Body of pancreas (tissue), 4 donors: Measurements from ENCODE around the gene RET. TPM values are rescaled to one million over a fixed set of nuclear protein-coding genes. Genes with fewer than 3 reads are reported as not detected.

Source experiments
- ATAC-seq: fragments of 150-250 bp; one replicate; pipeline ENCODE4 v1.9.1; 2016
- DNase-seq, 4 donors: peaks; one replicate each; pipeline ENCODE4 v3.0.0-alpha.2; 2019
- H3K27ac ChIP-seq, 4 donors: fragments of 200-600 bp; sonication (generic); 1 replicate in 3 of 4; 2 replicates in 1 of 4; pipeline versions ENCODE4 v1.5.1 to v1.6.1; 2016 to 2019; ENCODE audit warnings: mild to moderate bottlenecking in 1 of 4, mixed read lengths in 1 of 4, moderate library complexity in 1 of 4
- H3K27me3 ChIP-seq, 2 donors: fragments of 200-600 bp; sonication (generic); one replicate each; pipeline ENCODE4 v1.6.0; 2016; ENCODE audit warnings: mild to moderate bottlenecking in 1 of 2
- H3K36me3 ChIP-seq, 2 donors: fragments of 200-600 bp; sonication (generic); replicated peaks in 1 of 2; 2 replicates each; pipeline ENCODE4 v1.5.1; 2016; ENCODE audit warnings: low read depth in 2 of 2; ENCODE audit not compliant: insufficient read depth in 1 of 2
- H3K4me1 ChIP-seq: fragments of 200-600 bp; sonication (generic); one replicate; pipeline ENCODE4 v1.6.0; 2016
- H3K4me3 ChIP-seq, 2 donors: fragments of 200-600 bp; sonication (generic); 1 replicate in 1 of 2; 2 replicates in 1 of 2; pipeline ENCODE4 v1.5.1; 2016 to 2019
- H3K9me3 ChIP-seq, 3 donors: fragments of 200-600 bp; sonication (generic); 1 replicate in 2 of 3; 2 replicates in 1 of 3; pipeline ENCODE4 v1.5.1; 2016
- CTCF ChIP-seq, 7 experiments: fragments of 450-650 bp in 4 of 7; fragments of 200-600 bp in 3 of 7; sonication (generic) in 3 of 7; IDR thresholded peaks; one replicate each; pipeline ENCODE4 v1.5.1; 2016 to 2019; ENCODE audit warnings: antibody characterized with exemption in 7 of 7
- POLR2A ChIP-seq, 3 donors: fragments of 450-650 bp; IDR thresholded peaks; one replicate each; pipeline ENCODE4 v1.6.1; 2016; ENCODE audit warnings: antibody characterized with exemption in 3 of 3, mild to moderate bottlenecking in 2 of 3
- WGBS, 2 donors: methylation state at CpG; one replicate each; pipeline ENCODE4 v1.1.5; 2017; 5-methylcytosine and 5-hydroxymethylcytosine counted together
- intact Hi-C: fragments of 100-400 bp; cut with DNase I; formaldehyde crosslinking; loops from one replicate; pipeline ENCODE4 v1.15.1; 2023
- total RNA-seq, 2 donors: library from RNA; depleted of rRNA; stranded (reverse); fragments of >200 nt; gene quantifications; one replicate each; pipeline ENCODE4 v1.1.0, GENCODE V29; 2016

Gene RET
- total RNA-seq, 2 donors from 2014 or later: 0.78 to 1.6 TPM

DNA sequence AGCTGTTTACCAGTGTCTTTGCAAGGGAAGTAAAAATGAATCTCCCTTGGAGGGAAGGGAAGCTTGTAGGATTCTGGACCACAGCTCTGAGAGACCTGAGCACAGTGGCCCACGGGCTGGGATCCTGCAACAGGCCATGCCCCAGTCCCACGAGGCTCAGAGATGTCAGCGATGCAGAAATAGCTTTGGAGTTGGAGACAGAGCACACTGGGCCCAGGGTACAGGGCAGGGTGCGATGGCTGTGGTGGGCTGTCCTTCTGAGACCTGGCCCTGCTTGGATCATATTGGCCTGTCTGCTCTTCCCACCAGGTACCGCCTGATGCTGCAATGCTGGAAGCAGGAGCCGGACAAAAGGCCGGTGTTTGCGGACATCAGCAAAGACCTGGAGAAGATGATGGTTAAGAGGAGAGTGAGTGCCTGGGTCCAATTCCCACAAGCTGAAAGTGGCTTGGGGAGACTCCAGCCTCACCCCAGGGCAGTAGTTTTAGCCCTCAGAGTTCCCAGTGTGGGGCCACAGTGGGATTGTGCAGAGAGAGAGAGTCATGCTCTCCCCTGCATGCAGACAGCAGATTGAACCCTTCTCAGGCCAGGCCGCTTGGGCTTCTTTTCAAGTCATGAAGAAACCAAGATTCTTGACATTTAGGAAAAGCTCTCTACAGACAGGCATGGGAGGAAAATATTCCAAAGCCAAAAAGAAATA is 47.9 kb downstream of the RET start:
- ATAC-seq (no peak), DNase-seq (no peak)
- TF ChIP-seq CTCF (IDR thresholded peaks at IDR 0.05) (no peak), POLR2A (IDR thresholded peaks at IDR 0.05) (no peak)
- Histone ChIP-seq H3K36me3 (no peaks in the 10 kb centered on the region), H3K4me3 (no peak overlapping the region), H3K27me3 (no peaks in the 10 kb centered on the region), H3K4me1 (no peaks in the 10 kb centered on the region), H3K9me3 (no peaks in the 10 kb centered on the region), H3K27ac (no peak overlapping the region)
- intact Hi-C loops: no loop called here
- 81 to 87% methylated on average over 5 to 9 of the region's 9 CpGs for WGBS, 2 donors

DNA sequence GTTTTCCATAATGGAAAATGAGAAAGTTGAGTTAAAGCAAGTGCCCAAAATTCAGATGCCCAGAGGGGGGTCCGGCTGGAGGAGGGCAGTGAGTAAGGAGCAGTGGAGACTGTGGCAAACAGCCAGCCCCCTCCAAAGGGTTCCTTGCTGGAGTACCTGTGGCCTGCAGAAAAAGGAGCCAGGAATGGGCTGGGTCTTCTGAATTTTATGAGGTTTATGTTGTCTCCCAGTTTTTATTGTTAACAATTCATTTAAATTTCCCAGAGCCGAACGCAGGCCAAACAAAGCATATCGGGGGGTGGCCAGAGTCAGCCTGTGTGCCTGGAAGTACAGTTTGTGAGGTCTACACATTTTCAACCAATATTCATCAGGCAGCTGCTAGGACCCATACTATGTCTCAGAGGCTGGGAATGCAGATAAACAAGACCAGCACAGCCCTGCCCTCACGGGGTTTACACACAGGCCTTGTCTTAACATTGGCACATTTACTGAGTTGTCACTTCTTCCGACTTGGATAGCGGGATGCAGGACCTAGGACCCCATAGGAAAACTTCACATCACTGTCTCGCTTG is 48.5 kb downstream of the RET start:
- intact Hi-C loops: no loop called here
- no peak for DNase-seq

DNA sequence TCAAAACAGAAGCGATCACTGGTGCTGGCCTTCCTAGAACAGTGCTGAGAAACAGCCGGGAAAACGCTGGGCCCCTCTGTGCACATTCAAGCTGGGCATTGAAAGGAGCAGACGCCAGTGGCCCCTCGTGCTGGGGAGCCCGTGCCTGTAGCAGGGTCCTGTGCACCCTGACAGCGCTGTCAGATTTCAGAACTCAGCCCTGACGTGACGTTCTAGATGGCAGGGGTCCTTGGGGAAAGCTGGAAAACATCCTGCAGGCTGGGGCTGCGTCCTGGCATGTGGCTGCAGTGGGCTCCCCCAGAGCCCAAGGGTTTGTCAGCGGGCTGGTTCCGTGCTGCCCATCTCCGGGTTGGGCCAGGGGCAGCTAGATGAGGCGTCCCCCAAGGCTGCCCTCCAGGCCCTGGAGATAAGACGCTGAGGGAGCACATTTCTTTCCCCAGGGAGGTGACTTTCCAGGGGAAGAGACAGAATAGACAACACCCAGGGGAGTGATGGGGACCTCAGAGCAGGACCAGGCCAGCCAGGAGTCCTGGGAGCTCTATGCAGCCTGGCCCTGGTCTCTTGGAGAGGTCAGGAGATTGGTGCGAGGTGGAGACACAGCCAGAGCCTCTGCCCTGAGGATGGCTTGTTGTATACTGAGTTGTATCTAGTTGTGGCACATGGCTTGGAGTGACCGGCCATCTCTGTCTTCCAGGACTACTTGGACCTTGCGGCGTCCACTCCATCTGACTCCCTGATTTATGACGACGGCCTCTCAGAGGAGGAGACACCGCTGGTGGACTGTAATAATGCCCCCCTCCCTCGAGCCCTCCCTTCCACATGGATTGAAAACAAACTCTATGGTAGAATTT is 49.2 kb downstream of the RET start:
- no peak for ATAC-seq
- H3K9me3 ChIP-seq: no peaks in the 10 kb centered on the region
- H3K4me3 ChIP-seq: no peak overlapping the region
- intact Hi-C loops: no loop called here
- H3K36me3 ChIP-seq: no peaks in the 10 kb centered on the region
- no peaks in the 10 kb centered on the region for H3K27me3 ChIP-seq
- DNase-seq: no peak
- no peak overlapping the region for H3K27ac ChIP-seq
- H3K4me1 ChIP-seq: no peaks in the 10 kb centered on the region
- no peak for TF ChIP-seq CTCF (IDR thresholded peaks at IDR 0.05)
- no peak for TF ChIP-seq POLR2A (IDR thresholded peaks at IDR 0.05)
- 79 to 81% methylated on average over 21 to 23 of the region's 23 CpGs for WGBS, 2 donors

More for the DNA sequence above, 48.5 kb downstream of the RET start:
- Histone ChIP-seq H3K4me1 (no peaks in the 10 kb centered on the region), H3K27ac (no peak overlapping the region), H3K9me3 (no peaks in the 10 kb centered on the region), H3K36me3 (no peaks in the 10 kb centered on the region), H3K4me3 (no peak overlapping the region), H3K27me3 (no peaks in the 10 kb centered on the region)
- no peak for ATAC-seq
- WGBS, 2 donors: 81 to 87% methylated on average over 8 of the region's 8 CpGs
- no peak for TF ChIP-seq POLR2A (IDR thresholded peaks at IDR 0.05)
- TF ChIP-seq CTCF (IDR thresholded peaks at IDR 0.05): no peak

DNA sequence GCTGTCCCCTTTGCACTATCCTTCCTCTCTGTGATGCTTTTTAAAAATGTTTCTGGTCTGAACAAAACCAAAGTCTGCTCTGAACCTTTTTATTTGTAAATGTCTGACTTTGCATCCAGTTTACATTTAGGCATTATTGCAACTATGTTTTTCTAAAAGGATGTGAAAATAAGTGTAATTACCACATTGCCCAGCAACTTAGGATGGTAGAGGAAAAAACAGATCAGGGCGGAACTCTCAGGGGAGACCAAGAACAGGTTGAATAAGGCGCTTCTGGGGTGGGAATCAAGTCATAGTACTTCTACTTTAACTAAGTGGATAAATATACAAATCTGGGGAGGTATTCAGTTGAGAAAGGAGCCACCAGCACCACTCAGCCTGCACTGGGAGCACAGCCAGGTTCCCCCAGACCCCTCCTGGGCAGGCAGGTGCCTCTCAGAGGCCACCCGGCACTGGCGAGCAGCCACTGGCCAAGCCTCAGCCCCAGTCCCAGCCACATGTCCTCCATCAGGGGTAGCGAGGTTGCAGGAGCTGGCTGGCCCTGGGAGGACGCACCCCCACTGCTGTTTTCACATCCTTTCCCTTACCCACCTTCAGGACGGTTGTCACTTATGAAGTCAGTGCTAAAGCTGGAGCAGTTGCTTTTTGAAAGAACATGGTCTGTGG is 50.0 kb downstream of the RET start:
- no peaks in the 10 kb centered on the region for H3K36me3 ChIP-seq
- TF ChIP-seq CTCF (IDR thresholded peaks at IDR 0.05): no peak
- no peak for TF ChIP-seq POLR2A (IDR thresholded peaks at IDR 0.05)
- intact Hi-C loops: no loop called here
- no peaks in the 10 kb centered on the region for H3K27me3 ChIP-seq
- no peak overlapping the region for H3K27ac ChIP-seq
- no peaks in the 10 kb centered on the region for H3K4me1 ChIP-seq
- no peak overlapping the region for H3K4me3 ChIP-seq
- 64 to 77% methylated on average over 6 to 7 of the region's 7 CpGs for WGBS, 2 donors
- DNase-seq: no peak
- no peak for ATAC-seq
- H3K9me3 ChIP-seq: no peaks in the 10 kb centered on the region
